NCI-H510A (cell line): ENCODE measurements around the gene KREMEN1.
"Not testable (repeated sequence)": the region's sequence is repeated elsewhere in the genome, so short reads cannot be mapped to it uniquely, and the experiment has no call there.

Experiments used
- DNase-seq: peaks from one replicate; lab custom pipeline; 2025; lab: John Stamatoyannopoulos, UW

Gene KREMEN1

GRCh38 chr22:29079218-29079901 lies 6.5 kb downstream of the KREMEN1 start:
- DNase-seq: peak; percentile 73

GRCh38 chr22:29080106-29080975 lies 7.5 kb downstream of the KREMEN1 start:
- DNase-seq: no peak

GRCh38 chr22:29081517-29082236 lies 8.8 kb downstream of the KREMEN1 start:
- no peak for DNase-seq

GRCh38 chr22:29082826-29083545 lies 10.2 kb downstream of the KREMEN1 start:
- DNase-seq: no peak

GRCh38 chr22:29083576-29083932 lies 10.7 kb downstream of the KREMEN1 start:
- DNase-seq: not testable (repeated sequence)

- DNase-seq: no peak
Observed at GRCh38 chr22:29083933-29084591, 11.2 kb downstream of the KREMEN1 start.

- DNase-seq: no peak
Observed at GRCh38 chr22:29087012-29087411, 14.2 kb downstream of the KREMEN1 start.

GRCh38 chr22:29088809-29089208 lies 16.0 kb downstream of the KREMEN1 start:
- DNase-seq: no peak

GRCh38 chr22:29089507-29089906 lies 16.7 kb downstream of the KREMEN1 start:
- DNase-seq: no peak

- DNase-seq: no peak
Observed at GRCh38 chr22:29090039-29090438, 17.2 kb downstream of the KREMEN1 start.

- no peak for DNase-seq
Observed at GRCh38 chr22:29092243-29092642, 19.4 kb downstream of the KREMEN1 start.

GRCh38 chr22:29093030-29093429 lies 20.2 kb downstream of the KREMEN1 start:
- no peak for DNase-seq

- DNase-seq: no peak
Observed at GRCh38 chr22:29093501-29094300, 20.9 kb downstream of the KREMEN1 start.

- no peak for DNase-seq
Observed at GRCh38 chr22:29095459-29095858, 22.6 kb downstream of the KREMEN1 start.

GRCh38 chr22:29096736-29097669 lies 24.2 kb downstream of the KREMEN1 start:
- DNase-seq: no peak

GRCh38 chr22:29098296-29098695 lies 25.5 kb downstream of the KREMEN1 start:
- no peak for DNase-seq

GRCh38 chr22:29102300-29102699 lies 29.5 kb downstream of the KREMEN1 start:
- no peak for DNase-seq

- no peak for DNase-seq
Observed at GRCh38 chr22:29103121-29103520, 30.3 kb downstream of the KREMEN1 start.

- DNase-seq: no peak
Observed at GRCh38 chr22:29105468-29105867, 32.6 kb downstream of the KREMEN1 start.

GRCh38 chr22:29106839-29107238 lies 34.0 kb downstream of the KREMEN1 start:
- DNase-seq: no peak
